Hematopoietic multipotent progenitor cell (in vitro differentiated cells): ENCODE results near the gene KNDC1. TPM values are rescaled to one million over a fixed set of nuclear protein-coding genes. Genes with fewer than 3 reads are reported as not detected.
"Not testable (repeated sequence)": the region's sequence is repeated elsewhere in the genome, so short reads cannot be mapped to it uniquely, and the experiment has no call there.

ENCODE experiments used
- DNase-seq, 3 donors: peaks; one replicate each; pipeline ENCODE4 v3.0.0-alpha.2; 2011 to 2015; ENCODE audit warnings: low read depth in 2 of 3, low spot score in 2 of 3
- total RNA-seq: library from RNA; depleted of rRNA; stranded (reverse); fragments of >200 nt; gene quantifications from one replicate; pipeline ENCODE4 v1.2.3, GENCODE V29; 2012

KNDC1 gene
- total RNA-seq, 1 donor = under 0.01 TPM

GRCh38 chr10:133139551-133140065, 20.4 kb upstream of the KNDC1 start:
- DNase-seq = peak in 1 of 3 donors; percentile 26

- DNase-seq = no peak
Observed at GRCh38 chr10:133140417-133141143, 19.4 kb upstream of the KNDC1 start.

- DNase-seq = no peak
Observed at GRCh38 chr10:133141144-133141957, 18.7 kb upstream of the KNDC1 start.

GRCh38 chr10:133141958-133142340, 18.1 kb upstream of the KNDC1 start:
- DNase-seq = no peak

GRCh38 chr10:133142523-133143199, 17.4 kb upstream of the KNDC1 start:
- DNase-seq = no peak

GRCh38 chr10:133143200-133143533, 16.9 kb upstream of the KNDC1 start:
- DNase-seq = no peak

GRCh38 chr10:133143546-133143945, 16.5 kb upstream of the KNDC1 start:
- DNase-seq = no peak

- DNase-seq = no peak
Observed at GRCh38 chr10:133144771-133145170, 15.2 kb upstream of the KNDC1 start.

- no peak for DNase-seq
Observed at GRCh38 chr10:133150226-133150625, 9.8 kb upstream of the KNDC1 start.

GRCh38 chr10:133150656-133151055, 9.4 kb upstream of the KNDC1 start:
- no peak for DNase-seq

- not testable (repeated sequence) for DNase-seq
Observed at GRCh38 chr10:133151071-133151470, 8.9 kb upstream of the KNDC1 start.

- DNase-seq = no peak
Observed at GRCh38 chr10:133151543-133151972, 8.5 kb upstream of the KNDC1 start.

GRCh38 chr10:133154411-133154810, 5.6 kb upstream of the KNDC1 start:
- DNase-seq = no peak

- no peak for DNase-seq
Observed at GRCh38 chr10:133154996-133155778, 4.8 kb upstream of the KNDC1 start.

GRCh38 chr10:133156674-133157579, 3.1 kb upstream of the KNDC1 start:
- DNase-seq = no peak

GRCh38 chr10:133157662-133158436, 2.2 kb upstream of the KNDC1 start:
- DNase-seq = no peak

GRCh38 chr10:133158437-133158755, 1.6 kb upstream of the KNDC1 start:
- no peak for DNase-seq

GRCh38 chr10:133158756-133159610, 1.0 kb upstream of the KNDC1 start:
- no peak for DNase-seq
